ENCODE results near the gene LENG9.

DNA sequence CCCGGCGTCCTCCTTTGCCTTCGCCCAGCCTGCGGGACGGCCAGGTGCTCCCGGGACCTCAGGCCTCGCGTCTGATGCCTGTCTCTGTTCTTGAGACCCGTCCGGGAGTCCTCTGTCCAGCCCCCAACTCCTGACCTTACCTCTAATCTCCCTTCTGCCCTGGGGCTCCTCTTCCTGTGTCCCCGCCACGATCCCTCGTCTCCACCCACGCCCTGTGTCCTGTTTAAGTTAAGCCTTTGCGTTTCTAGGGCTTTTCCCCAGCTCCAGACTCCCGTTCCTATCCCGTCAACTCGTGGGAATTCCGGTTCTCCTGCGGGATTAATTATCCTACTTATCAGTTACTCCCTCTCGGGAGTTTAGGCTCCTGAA is 13.9 kb downstream of the LENG9 start:
- TF ChIP-seq, protein P1, sequence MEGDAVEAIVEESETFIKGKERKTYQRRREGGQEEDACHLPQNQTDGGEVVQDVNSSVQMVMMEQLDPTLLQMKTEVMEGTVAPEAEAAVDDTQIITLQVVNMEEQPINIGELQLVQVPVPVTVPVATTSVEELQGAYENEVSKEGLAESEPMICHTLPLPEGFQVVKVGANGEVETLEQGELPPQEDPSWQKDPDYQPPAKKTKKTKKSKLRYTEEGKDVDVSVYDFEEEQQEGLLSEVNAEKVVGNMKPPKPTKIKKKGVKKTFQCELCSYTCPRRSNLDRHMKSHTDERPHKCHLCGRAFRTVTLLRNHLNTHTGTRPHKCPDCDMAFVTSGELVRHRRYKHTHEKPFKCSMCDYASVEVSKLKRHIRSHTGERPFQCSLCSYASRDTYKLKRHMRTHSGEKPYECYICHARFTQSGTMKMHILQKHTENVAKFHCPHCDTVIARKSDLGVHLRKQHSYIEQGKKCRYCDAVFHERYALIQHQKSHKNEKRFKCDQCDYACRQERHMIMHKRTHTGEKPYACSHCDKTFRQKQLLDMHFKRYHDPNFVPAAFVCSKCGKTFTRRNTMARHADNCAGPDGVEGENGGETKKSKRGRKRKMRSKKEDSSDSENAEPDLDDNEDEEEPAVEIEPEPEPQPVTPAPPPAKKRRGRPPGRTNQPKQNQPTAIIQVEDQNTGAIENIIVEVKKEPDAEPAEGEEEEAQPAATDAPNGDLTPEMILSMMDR (IDR thresholded peaks at IDR 0.05), result no peak
- no peak for TF ChIP-seq POLR2A (IDR thresholded peaks at IDR 0.05)

All from tibial nerve (tissue), 3 donors.